H9 (cell line): ENCODE measurements around the gene WNT9A. TPM values are rescaled to one million over a fixed set of nuclear protein-coding genes. Genes with fewer than 3 reads are reported as not detected.

Experiments
- DNase-seq: peaks from one replicate; pipeline ENCODE4 v3.0.0-alpha.2; 2017
- H2AFZ ChIP-seq: one replicate; pipeline ENCODE4 v1.6.1; 2013; ENCODE audit warnings: mild to moderate bottlenecking, low read length, control low read depth, moderate library complexity
- H2AK5ac ChIP-seq: 2 replicates; pipeline ENCODE4 v1.6.1; 2013; ENCODE audit warnings: low read length, control low read depth, mixed read lengths; ENCODE audit not compliant: insufficient read length
- H2BK120ac ChIP-seq: one replicate; pipeline ENCODE4 v1.6.1; 2013; ENCODE audit warnings: low read depth, mild to moderate bottlenecking, low read length, control low read depth, inconsistent platforms; ENCODE audit not compliant: poor library complexity, severe bottlenecking
- H2BK12ac ChIP-seq: 2 replicates; pipeline ENCODE4 v1.6.1; 2013; ENCODE audit warnings: low read length, control low read depth, mixed read lengths, low read depth; ENCODE audit not compliant: insufficient read length
- H2BK15ac ChIP-seq: 2 replicates; pipeline ENCODE4 v1.6.1; 2013; ENCODE audit warnings: low read depth, low read length, control low read depth
- H2BK20ac ChIP-seq: one replicate; pipeline ENCODE4 v1.6.1; 2013; ENCODE audit warnings: low read depth, mild to moderate bottlenecking, low read length, control low read depth, inconsistent platforms; ENCODE audit not compliant: poor library complexity, severe bottlenecking
- H2BK5ac ChIP-seq: 2 replicates; pipeline ENCODE4 v1.6.1; 2013; ENCODE audit warnings: low read length, control low read depth, mixed read lengths; ENCODE audit not compliant: insufficient read length
- H3K14ac ChIP-seq: 2 replicates; pipeline ENCODE4 v1.6.1; 2013; ENCODE audit warnings: low read length, control low read depth; ENCODE audit not compliant: insufficient read depth
- H3K18ac ChIP-seq: 2 replicates; pipeline ENCODE4 v1.6.1; 2013; ENCODE audit warnings: low read depth, mild to moderate bottlenecking, mixed read lengths, low read length, control low read depth; ENCODE audit not compliant: insufficient read length
- H3K23ac ChIP-seq: 2 replicates; pipeline ENCODE4 v1.6.1; 2013; ENCODE audit warnings: low read length, control low read depth, mixed read lengths, low read depth; ENCODE audit not compliant: insufficient read length
- H3K23me2 ChIP-seq: 2 replicates; pipeline ENCODE4 v1.6.1; 2013; ENCODE audit warnings: low read depth, mild to moderate bottlenecking, mixed read lengths, low read length, control low read depth; ENCODE audit not compliant: insufficient read length, poor library complexity, severe bottlenecking
- H3K27ac ChIP-seq: 2 replicates; pipeline ENCODE4 v1.5.1; 2013; ENCODE audit warnings: low read length, control low read depth, mixed read lengths, low read depth; ENCODE audit not compliant: insufficient read length
- H3K27me3 ChIP-seq: 2 replicates; pipeline ENCODE4 v1.6.1; 2013; ENCODE audit warnings: low read length, control low read depth, inconsistent platforms; ENCODE audit not compliant: insufficient read depth
- H3K4ac ChIP-seq: 2 replicates; pipeline ENCODE4 v1.6.1; 2013; ENCODE audit warnings: low read depth, mild to moderate bottlenecking, control low read depth, inconsistent platforms, low read length, moderate library complexity
- H3K4me1 ChIP-seq: 2 replicates; pipeline ENCODE4 v1.6.1; 2013; ENCODE audit warnings: low read length, control low read depth, inconsistent platforms; ENCODE audit not compliant: insufficient read depth
- H3K4me2 ChIP-seq: 2 replicates; pipeline ENCODE4 v1.6.1; 2013; ENCODE audit warnings: low read length, control low read depth, mixed read lengths; ENCODE audit not compliant: insufficient read length, insufficient read depth
- H3K56ac ChIP-seq: 2 replicates; pipeline ENCODE4 v1.6.1; 2013; ENCODE audit warnings: low read depth, mild to moderate bottlenecking, mixed read lengths, low read length, control low read depth; ENCODE audit not compliant: insufficient read length
- H3K79me1 ChIP-seq: 2 replicates; pipeline ENCODE4 v1.6.1; 2013; ENCODE audit warnings: low read depth, mild to moderate bottlenecking, moderate library complexity, low read length, control low read depth, inconsistent platforms; ENCODE audit not compliant: insufficient read depth, poor library complexity, severe bottlenecking
- H3K79me2 ChIP-seq: 2 replicates; pipeline ENCODE4 v1.6.1; 2013; ENCODE audit warnings: low read length, control low read depth, inconsistent platforms; ENCODE audit not compliant: insufficient read depth
- H3K9ac ChIP-seq: 2 replicates; pipeline ENCODE4 v1.6.1; 2013; ENCODE audit warnings: low read length, control low read depth, mixed read lengths; ENCODE audit not compliant: insufficient read length; ENCODE audit errors: extremely low read depth
- H3K9me3 ChIP-seq: one replicate; pipeline ENCODE4 v1.6.1; 2013; ENCODE audit warnings: low read depth, low read length, inconsistent platforms; ENCODE audit not compliant: control insufficient read depth
- H3T11ph ChIP-seq: one replicate; pipeline ENCODE4 v1.6.1; 2013; ENCODE audit warnings: mild to moderate bottlenecking, low read length, control low read depth, inconsistent platforms
- H4K20me1 ChIP-seq: one replicate; pipeline ENCODE4 v1.6.1; 2013; ENCODE audit not compliant: control insufficient read depth, insufficient read length, insufficient read depth
- H4K5ac ChIP-seq: 2 replicates; pipeline ENCODE4 v1.6.1; 2013; ENCODE audit warnings: low read depth, mild to moderate bottlenecking, mixed read lengths, low read length, control low read depth; ENCODE audit not compliant: insufficient read length
- H4K8ac ChIP-seq: replicated peaks from 2 replicates; pipeline ENCODE4 v1.6.1; 2013; ENCODE audit warnings: low read length, control low read depth, mixed read lengths, low read depth; ENCODE audit not compliant: insufficient read length
- H4K91ac ChIP-seq: 2 replicates; pipeline ENCODE4 v1.6.1; 2013; ENCODE audit warnings: low read depth, mild to moderate bottlenecking, moderate library complexity, mixed read lengths, low read length, control low read depth; ENCODE audit not compliant: insufficient read length
- H3K27ac Mint-ChIP-seq, 3 experiments: 2 replicates in 2 of 3; 3 replicates in 1 of 3; pipeline ENCODE4 v1.8.0; 2020 to 2021; ENCODE audit warnings: mixed read lengths in 3 of 3, mild to moderate bottlenecking in 1 of 3, moderate library complexity in 1 of 3
- H3K27me3 Mint-ChIP-seq: 2 replicates; pipeline ENCODE4 v1.8.0; 2021; ENCODE audit warnings: low read depth, mild to moderate bottlenecking, moderate library complexity, mixed read lengths
- H3K36me3 Mint-ChIP-seq, 3 experiments: 2 replicates in 2 of 3; 3 replicates in 1 of 3; pipeline ENCODE4 v1.8.0; 2020 to 2021; ENCODE audit warnings: low read depth in 3 of 3, mixed read lengths in 3 of 3; ENCODE audit not compliant: insufficient read depth in 1 of 3
- H3K4me1 Mint-ChIP-seq, 2 experiments: 2 replicates each; pipeline ENCODE4 v1.8.0; 2020; ENCODE audit warnings: mixed read lengths in 2 of 2
- H3K4me3 Mint-ChIP-seq, 2 experiments: 2 replicates in 1 of 2; 3 replicates in 1 of 2; pipeline ENCODE4 v1.8.0; 2020 to 2021; ENCODE audit warnings: mild to moderate bottlenecking in 2 of 2, mixed read lengths in 2 of 2, moderate library complexity in 1 of 2
- H3K9me3 Mint-ChIP-seq, 2 experiments: 2 replicates in 1 of 2; 3 replicates in 1 of 2; pipeline ENCODE4 v1.8.0; 2020; ENCODE audit warnings: mild to moderate bottlenecking in 2 of 2, mixed read lengths in 2 of 2, moderate library complexity in 1 of 2
- WGBS: extraction: QIAGEN DNeasy Blood & Tissue Kit; methylation state at CpG from one replicate; pipeline ENCODE4 v1.1.7; 2013; ENCODE audit warnings: missing lambda C conversion rate, low lambda C conversion rate, mixed read lengths; ENCODE audit not compliant: insufficient read length; ENCODE audit errors: extremely low coverage; 5-methylcytosine and 5-hydroxymethylcytosine counted together
- total RNA-seq: library from RNA; stranded (reverse); gene quantifications from 2 replicates; pipeline ENCODE4 v1.2.1, GENCODE V29; 2021
- TF ChIP-seq, protein P1 (sequence below): fragments of 200-600 bp; sonication (generic); conservative IDR thresholded peaks from 3 replicates; pipeline ENCODE4 v1.8.0; 2021; ENCODE audit warnings: antibody characterized with exemption, mild to moderate bottlenecking

The WNT9A gene
- total RNA-seq, 1 experiment from 2014 or later: 0.77 TPM

DNA sequence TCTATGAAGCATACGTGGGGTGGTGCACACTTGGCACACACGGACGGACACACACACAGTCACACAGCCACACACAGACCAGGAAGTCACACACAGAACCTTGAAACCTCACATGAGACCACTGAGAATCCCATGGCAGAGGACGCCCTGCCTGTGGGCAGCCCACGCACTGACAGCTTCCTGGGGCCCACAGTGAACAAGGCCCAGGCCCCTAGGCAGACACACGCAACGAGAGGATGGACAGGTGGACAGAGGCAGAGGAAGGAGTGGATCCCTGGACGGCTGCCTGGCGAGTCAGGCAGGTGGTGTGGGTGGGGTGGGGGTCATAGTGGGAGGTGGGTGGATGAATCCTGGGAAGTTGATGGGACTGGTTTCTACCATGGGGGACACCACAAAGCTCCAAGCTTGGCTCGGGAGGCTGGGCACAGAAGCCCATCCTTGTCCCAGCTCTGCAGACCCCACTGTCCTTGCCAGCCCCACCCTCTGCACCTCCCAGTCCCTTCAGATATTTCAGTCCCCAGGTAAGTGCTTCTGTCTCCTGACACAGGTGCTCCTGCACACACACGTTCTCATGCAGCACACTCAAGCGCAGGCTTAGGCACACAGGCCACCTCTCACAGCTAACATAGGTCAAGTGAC lies 49.1 kb downstream of the WNT9A start:
- Histone ChIP-seq H4K5ac (no peak overlapping the region), H4K20me1 (no peaks in the 10 kb centered on the region), H3K4me1 (no peaks in the 10 kb centered on the region), H3K79me2 (no peaks in the 10 kb centered on the region), H2AK5ac (no peak overlapping the region), H2BK12ac (no peak overlapping the region), H3K14ac (no peak overlapping the region), H3K4me2 (no peak overlapping the region), H3K9me3 (no peaks in the 10 kb centered on the region), H3K23me2 (no peaks in the 10 kb centered on the region), H3K4ac (no peak overlapping the region), H3K56ac (no peak overlapping the region), H2BK5ac (no peak overlapping the region), H2BK120ac (no peak overlapping the region), H3K9ac (no peak overlapping the region), H3K79me1 (no peaks in the 10 kb centered on the region), H3K23ac (no peak overlapping the region), H4K8ac (no peak overlapping the region), H4K91ac (no peak overlapping the region), H2BK20ac (no peak overlapping the region), H2AFZ (no peak overlapping the region), H3K27me3 (no peaks in the 10 kb centered on the region), H3K27ac (no peak overlapping the region), H3T11ph (no peak overlapping the region), H2BK15ac (no peak overlapping the region), H3K18ac (no peak overlapping the region)
- Mint-ChIP-seq H3K4me3 (no peak overlapping the region), H3K27ac (no peak overlapping the region), H3K36me3 (no peaks in the 10 kb centered on the region; a peak in 1 of 7 replicates), H3K4me1 (peaks cover 0 to 14% of the 10 kb centered on the region in 2 experiments; a peak in 2 of 4 replicates), H3K27me3 (no peaks in the 10 kb centered on the region), H3K9me3 (no peaks in the 10 kb centered on the region)
- DNase-seq: peak; percentile 21
- TF ChIP-seq, protein P1, sequence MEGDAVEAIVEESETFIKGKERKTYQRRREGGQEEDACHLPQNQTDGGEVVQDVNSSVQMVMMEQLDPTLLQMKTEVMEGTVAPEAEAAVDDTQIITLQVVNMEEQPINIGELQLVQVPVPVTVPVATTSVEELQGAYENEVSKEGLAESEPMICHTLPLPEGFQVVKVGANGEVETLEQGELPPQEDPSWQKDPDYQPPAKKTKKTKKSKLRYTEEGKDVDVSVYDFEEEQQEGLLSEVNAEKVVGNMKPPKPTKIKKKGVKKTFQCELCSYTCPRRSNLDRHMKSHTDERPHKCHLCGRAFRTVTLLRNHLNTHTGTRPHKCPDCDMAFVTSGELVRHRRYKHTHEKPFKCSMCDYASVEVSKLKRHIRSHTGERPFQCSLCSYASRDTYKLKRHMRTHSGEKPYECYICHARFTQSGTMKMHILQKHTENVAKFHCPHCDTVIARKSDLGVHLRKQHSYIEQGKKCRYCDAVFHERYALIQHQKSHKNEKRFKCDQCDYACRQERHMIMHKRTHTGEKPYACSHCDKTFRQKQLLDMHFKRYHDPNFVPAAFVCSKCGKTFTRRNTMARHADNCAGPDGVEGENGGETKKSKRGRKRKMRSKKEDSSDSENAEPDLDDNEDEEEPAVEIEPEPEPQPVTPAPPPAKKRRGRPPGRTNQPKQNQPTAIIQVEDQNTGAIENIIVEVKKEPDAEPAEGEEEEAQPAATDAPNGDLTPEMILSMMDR: no peak
- no CpG with 5 or more reads among the region's 12 CpGs for WGBS
